Right lung (tissue), 5 donors: Measurements from ENCODE around the gene IFNK. TPM values are rescaled to one million over a fixed set of nuclear protein-coding genes. Genes with fewer than 3 reads are reported as not detected.

ENCODE experiments used
- DNase-seq, 2 donors: peaks; one replicate each; pipeline ENCODE4 v3.0.0-alpha.2; 2013
- polyA plus RNA-seq, 5 donors: library from polyadenylated mRNA; unstranded; fragments of 120-200 nt; gene quantifications; one replicate each; pipeline versions ENCODE4 v1.2.1 to v1.2.3, GENCODE V29; 2013; ENCODE audit warnings: inconsistent platforms in 1 of 5, low replicate concordance in 1 of 5; ENCODE audit not compliant: insufficient read length in 5 of 5, insufficient read depth in 1 of 5

Gene IFNK
- polyA plus RNA-seq, 5 donors, result not detected

DNA sequence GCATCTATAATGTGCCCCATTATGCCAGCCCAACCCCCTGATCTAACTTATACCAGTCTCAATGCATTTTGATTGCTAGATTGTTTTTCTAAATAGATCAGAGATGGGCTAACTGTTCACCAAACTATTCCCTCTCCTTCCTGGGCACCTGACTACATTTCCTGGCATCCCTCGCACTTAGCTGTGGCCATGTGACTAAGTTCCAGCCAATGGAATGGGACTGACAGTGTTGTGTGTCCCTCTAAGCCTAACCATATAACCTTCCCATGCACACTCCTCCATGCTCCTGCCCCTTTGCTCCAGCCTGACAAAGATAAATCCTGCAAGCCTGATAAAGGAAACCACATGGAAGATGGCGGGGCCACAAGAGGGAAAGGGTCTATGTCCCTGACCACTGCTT, 12.3 kb upstream of the IFNK start:
- no peak for DNase-seq

DNA sequence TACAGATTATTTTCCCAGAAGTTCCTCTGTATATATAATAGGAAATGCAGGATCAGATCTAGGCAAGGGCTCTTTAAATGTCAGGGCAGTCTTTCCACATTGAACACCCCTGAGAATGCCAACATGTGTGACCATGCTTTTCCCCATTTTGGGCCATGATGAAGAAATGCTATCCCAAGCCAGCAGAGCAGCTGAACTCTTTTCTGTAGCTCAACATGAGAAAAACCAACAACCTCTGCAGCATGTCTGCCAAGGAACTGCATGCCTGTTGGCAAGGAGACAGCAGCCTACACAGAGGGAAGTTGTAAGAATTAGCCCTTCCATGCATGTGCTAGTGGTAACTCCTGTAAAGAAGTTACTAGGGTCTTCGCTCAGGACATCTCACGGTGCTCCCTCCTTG, 9.5 kb upstream of the IFNK start:
- DNase-seq, result peak; percentile 35 to 54

DNA sequence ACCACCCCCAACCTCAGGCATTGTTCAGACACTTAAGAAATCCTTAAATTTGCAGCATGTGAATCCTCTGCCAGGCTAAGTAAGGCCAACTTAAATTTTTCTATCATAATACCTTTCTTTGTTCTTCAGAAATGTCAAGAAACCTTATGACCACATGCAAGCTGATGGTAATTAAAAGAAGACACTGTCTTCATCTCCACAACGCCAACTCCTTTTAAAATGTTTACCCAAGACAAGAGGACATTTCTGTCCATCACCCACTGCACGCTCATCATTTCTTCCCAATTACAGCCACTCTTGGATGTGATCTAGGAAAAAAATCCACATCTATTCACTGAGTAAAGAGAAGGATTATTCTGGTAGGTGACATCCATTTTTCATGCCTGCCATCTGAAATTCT, 6.1 kb upstream of the IFNK start:
- DNase-seq, result no peak

DNA sequence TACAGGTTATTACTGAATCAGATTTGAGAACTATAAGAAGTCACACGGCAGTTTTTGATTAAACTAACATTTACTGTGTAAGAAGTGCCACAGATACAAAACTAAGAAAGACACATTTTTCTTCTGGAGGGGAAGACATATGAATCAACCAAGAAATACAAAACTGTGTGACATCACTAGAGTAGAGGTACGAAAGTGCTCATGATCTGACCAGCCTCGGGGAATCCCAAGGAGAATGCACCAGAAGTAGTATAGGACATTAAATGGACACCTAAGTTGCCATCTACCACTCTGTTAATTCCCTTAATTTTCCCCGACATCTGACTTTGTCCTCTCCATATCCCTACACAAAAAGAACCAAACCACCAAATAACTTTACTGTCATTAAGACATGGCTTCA, 5.3 kb upstream of the IFNK start:
- no peak for DNase-seq

DNA sequence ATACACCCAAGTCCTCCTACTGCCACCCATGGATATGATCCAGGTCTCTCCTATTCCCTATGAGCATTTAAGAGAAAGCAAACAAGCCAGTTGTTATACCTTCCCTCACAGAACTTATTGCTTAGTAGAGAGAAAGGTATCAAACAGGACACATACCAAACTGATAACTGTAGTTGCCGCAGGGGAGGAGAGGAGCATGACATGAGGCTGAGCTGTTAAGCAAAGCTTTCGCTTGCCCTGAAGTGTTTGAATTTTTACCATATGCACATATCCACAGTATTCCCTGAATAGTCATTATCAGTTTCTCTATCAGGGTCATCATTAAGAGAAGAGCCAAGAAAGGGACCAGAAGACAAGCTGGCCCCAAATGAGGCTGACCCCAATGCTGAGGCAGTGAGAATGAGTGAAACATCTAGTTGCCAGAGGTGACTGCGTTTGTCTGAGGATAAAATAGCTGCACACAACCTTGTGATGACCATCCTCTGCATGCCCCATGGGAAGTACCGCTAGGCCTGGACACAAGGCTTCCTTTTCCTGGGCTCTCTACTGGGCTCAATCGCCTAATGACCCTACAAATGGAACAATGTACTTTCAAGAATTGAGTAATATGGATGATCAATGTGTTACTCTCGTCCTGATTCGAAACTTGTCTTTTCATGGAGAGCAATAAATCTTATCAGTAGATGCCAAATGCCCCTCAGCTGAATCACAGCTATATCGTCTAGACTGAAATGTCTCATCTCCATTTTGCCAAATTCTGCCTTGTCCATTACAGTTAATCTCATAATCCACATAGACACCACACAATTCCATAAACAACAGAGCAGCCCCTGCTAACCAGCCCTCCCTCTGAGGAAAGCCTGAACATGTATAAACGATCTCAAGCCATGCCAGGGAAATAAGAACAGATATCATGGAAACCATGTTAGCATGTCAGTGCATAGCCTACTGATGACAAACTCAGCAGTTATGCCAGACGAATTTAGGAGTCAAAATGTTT, 4.3 kb upstream of the IFNK start:
- no peak for DNase-seq

DNA sequence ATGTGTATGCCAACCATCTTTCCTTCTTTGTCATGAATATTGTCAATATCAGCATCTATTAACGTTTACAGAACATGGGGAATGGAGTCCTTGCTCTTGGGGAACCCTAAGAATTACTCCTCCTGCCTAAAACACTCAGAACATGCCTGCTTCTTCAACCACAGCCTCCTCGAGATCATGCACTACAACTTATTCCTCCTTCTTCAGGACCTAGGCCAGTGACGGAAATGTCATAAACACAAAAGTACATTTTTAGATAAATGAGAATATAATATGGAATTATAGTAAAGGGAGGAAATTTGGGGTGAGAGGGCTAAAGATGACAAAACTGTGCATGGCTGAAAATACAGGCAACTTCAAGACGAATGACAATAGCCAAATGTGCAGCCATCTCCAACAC, 3.1 kb upstream of the IFNK start:
- no peak for DNase-seq

DNA sequence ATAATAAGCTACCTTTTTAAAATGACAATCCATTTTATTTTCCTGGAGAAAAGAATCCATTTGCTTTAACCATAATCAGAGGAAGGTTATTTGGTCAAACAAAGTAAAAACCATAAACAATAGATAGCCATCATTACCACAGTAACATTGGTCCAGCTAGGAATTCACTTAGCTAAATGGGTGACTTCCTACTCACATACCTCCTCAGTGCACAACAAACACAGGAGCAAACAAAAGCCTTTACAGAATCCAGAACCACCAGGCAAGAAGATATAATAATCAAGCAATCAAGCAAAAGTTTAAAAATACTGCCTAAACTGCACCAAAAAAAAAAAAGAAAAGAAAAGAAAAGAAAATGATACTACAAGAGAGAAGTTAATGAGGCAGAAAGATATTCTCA, 949 bp upstream of the IFNK start:
- DNase-seq, result no peak

DNA sequence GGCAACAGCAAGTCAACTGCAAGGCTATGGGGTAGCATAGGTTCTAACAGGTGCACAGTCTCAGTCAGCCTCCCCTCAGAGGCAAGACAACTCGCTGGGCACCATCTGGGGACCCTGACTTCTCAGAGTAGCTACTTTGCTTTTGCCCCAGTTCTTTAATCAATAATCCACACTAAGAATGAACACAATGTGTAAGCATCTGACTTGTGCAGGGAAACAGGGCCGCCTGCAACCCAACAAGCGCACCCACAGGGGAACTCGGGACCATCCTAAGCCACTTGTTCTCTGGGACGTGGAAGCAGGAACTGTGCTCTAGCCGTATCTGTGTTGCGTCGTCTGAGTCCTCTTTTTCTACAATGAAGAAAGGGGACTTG, 3.6 kb downstream of the IFNK start:
- no peak for DNase-seq

DNA sequence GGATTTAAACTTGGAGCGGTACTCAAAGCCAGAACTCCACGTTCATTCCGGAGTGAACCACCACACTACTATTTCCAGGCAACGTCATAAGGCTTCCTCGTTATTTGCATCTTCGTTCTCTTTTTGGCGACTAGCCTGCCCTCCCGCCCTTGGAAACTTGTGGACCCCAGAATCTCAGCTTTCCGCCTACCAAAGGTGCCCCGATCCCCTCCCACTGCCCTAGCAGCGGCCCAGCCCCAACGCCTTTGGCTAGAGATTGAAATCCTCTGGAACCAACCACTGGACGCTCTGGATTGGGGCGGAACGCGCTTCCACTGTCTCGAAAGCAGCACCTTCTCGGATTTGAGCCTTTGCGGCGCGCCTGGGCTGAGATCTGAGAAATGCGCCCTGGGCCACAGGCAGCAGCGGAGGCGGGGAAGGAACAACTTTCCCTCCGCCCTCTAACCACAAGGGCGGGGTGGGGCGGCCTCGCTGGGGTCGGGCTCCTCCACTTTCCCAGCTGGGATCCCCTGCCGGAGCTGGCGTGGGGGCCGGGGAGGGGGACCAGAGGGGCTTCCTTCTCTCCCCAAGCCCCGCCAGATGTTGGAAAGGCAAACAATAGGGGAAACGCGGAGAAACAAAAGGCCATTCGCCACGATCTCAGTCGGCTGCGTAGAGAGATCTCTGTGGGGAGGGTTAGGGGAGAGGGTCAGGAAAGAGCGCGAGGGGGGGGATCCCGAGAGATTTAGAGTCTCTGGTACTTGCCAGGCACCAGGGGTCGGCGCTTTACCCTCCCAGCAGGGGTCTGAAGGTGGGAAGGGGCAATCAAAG, 4.2 kb downstream of the IFNK start:
- DNase-seq, result peak; percentile 67 to 68

DNA sequence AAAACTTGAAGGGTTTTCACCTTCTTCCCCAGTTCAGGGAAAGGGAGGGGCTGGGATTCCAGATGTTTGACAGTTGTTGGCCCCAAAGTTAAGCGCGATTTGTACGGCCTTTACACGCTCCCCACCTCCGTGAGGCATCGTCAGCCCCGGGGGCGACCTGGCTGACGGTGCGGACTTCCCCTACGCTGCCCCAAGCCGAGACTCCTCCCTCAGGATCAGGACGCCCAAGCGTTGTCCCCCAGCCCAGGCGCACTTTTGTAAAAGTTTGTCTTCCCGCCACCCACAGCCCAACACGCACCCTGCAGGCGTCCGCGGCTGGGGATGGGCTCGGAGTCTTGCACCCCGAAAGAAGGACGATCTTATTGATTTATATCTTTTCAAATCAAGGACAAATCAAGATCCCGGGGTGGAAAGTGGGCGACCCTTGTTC, 4.8 kb downstream of the IFNK start:
- DNase-seq, result peak; percentile 61 to 62

DNA sequence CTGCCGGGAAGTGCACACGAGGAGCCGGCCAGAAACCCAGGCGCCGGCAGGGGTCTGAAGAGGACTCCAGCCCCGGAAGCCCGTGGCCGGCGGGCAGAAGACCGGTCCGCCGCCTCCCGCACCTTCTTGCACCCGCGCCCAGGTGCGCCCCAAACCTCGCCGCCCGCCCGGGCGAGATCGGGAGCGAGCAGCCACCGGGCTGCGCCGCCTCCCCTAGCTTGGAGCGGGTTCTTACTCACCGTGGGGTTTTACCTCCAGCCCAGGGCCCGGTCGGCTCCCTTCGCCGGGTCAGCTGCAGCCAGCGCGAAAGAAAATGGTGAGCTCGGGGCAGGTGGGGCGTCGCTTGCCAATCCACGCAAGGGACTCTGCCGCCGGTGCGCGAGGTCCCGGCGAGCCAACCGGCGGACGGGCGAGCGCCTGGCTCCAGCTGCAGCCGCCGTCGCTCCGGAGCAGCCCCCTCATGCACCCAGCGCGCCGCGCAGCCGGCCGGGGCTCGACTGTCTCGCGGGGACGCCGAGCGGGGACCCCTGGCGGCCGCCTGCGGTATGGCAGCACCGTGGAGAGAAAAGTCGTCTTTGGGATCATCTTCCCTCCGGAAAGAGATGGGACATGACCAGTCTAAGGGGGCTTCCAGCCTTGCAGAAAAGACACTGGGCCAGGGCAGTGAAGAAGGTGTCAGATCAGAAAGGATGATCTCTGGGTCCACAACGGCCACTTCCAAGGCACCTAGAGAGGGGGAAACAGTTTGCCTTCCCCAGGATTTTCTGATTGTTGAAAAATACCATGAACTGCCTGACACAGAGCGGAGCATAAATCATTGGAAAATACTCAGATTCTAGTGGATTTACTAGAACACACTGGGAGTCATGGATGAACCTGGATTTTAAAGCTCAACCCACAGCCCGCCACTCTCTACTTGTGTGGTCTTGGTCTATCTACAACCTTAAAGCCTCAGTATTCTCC, 5.5 kb downstream of the IFNK start, which contains the start of gene MOB3B:
MOB3B (minus strand) TSS at position 499 of the 963 bp plus-strand sequence. CDS start 74,264 bp downstream, outside the sequence.
- DNase-seq, result peak; percentile 74 to 78

DNA sequence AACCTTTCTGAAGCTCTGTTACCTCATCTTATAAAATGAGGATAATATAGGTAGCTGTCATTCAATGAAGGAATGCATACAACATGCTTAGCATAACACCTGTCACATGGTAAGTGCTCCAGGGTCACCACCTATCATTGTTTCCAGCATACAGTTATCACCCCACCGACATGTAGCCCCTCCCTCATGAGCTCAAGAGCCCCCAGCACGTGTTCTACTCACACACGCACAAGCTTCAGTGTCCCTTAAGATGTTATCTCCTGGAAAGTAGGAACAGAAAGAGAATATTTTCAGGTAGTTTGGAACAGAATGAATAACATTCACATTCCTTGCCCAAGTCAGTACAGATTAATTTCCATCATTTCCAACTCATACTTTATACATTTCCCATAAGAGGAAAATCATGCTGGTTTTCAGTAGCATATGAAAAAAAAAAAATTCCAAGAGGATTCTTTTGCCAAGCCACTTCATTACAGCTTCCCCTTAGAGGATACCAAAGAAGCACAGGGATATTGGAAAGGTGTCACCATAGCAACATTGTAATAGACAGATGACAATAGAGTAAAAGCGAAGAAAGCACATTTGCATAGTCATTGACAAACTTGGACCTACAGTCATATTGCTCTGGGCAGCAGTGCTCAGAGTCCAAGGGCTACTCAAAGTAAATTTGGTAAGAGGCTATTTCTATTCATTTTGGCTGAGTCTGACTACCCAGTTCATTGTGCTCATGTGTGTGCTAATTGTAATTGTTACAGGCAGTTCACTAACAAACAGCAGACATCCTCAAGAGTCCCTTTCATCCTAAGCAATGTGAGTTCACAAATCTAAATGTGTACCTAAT, 7.0 kb downstream of the IFNK start:
- no peak for DNase-seq

DNA sequence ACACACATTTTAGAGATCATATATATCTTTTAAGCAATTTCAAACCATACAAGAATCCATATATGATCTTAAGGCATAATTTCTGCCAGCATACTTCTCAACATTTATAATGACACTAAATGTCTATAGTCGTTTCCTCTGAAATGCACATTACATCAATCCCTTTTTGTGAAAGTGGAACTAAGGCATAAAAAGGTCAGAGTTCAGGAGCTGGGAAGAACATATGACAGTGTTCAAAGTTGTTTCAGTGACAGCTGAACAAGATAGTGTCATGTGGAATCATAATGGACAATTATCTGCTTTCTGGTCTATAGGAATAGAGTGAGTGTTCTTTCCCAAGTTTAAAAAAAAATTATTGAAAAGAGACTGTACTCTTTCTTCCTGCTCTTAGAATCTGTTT, 8.0 kb downstream of the IFNK start:
- DNase-seq, result no peak

DNA sequence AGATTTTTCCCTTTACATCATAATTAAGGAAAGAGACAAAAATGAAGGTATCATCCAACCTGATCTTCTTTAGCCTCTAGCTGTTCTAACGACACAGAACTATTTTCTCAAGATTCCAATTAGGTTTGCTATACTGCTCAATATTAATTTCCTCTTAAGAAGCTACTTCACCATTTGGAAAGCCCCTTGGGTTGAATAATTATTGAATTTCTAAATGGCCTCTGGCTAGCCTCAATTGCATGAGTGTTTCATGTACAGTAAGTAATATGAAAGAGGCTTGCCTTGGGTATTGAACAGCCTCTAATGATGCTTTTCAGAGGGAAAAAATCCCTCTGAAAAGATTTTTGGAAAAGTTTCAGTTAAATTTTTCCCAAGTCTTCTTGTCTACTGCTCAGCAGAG, 9.2 kb downstream of the IFNK start:
- DNase-seq, result no peak

DNA sequence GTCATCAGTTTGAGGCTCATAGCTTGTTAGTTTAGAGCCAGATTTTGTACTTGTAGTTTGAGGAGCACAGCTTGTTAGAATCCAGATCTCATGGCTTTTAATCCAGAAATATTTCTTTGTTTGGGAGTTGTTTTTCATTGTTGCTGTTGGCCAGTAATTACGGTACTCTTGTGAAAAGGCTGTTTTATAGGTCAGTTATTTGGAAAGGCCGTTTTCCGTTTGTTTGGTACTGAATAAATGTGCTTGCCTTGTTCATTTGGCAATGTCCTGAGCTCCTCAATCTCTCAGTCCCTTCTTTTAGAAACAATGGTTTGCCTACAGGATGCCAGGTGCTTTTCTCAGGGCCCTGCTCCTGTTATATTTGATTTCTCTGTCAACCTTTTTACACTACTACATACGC, 10.0 kb downstream of the IFNK start:
- DNase-seq, result no peak

DNA sequence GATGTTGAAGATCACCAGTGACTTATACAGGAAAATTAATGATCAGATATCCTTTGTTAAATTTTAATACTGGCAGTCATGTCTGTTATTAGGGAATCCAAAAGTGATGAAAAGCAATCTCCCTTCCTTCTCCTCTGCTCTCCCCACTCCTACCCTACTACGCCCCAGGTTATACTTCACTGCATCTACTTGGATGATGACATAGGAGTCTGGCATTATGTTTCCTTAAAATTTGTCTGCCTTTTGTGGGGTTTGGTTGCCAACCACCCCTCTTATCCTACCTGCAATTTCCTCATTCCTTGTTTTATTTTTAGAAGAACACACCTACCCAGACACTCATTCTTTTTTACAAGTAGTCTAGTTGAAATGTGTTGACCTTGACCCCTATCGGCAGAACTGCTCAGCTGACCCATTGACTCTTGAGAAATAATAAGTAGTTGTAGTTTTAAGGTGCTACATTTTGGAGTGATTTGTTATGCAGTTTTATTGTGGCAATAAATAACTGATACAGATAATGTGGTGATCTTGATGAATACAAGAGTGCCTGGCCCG, 10.6 kb downstream of the IFNK start:
- DNase-seq, result no peak

DNA sequence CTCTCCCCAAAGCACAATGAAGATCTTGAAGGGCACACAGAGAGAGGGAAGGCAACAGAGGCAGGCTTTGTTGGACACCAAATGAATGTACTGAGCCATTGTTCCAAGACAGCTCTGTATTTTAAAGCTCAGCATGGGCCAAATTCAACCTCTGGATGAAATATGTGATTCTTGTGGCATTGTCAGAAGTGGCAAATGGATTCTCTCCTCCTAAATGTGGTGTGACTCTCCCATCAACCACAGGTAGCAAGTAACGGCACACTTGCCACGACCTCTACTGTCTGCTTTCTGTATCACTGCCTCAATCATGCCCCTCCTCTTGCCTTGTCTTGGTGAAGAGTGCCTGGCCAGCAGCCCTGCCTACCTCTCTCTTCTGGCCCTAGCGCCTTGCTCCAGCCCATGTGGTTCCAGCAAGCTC, 11.6 kb downstream of the IFNK start:
- no peak for DNase-seq

DNA sequence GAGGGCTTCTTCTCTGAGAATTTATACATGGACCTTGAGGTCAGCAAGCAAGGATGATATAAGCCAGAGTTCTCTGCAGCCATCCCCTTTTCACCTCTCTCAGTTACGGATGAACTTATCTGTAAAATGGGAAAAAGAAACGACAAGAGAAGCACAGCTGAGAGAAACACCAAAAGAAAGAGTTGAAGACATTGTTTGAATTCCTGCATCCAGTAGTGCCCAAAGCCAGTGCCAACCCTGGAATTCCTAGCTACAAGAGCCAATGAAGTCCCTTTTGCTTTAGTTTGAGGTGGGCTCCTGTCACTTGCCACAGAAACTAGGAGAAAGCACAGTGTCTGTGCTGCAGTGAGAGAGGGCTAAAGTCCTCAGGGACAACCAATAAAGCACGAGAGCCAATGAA, 12.1 kb downstream of the IFNK start:
- DNase-seq, result no peak

DNA sequence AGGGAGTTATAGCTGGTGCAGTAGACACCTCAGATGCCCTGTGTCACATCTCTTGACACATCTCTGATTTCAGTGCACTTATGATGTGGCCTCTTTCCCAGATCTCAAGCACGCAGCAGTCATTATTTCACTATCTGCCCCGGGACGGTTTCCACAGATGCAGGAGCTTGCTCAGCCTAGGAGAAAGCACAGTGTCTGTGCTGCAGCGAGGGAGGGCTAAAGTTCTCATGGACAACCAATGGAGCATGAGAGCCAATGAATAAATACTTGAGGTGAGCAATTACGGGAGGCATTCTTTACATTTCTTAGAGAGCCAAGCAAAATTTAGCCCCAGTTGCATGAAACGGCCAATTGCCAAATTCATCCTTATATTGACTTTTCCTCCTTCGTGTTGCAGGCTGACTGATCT, 12.9 kb downstream of the IFNK start:
- DNase-seq, result no peak

DNA sequence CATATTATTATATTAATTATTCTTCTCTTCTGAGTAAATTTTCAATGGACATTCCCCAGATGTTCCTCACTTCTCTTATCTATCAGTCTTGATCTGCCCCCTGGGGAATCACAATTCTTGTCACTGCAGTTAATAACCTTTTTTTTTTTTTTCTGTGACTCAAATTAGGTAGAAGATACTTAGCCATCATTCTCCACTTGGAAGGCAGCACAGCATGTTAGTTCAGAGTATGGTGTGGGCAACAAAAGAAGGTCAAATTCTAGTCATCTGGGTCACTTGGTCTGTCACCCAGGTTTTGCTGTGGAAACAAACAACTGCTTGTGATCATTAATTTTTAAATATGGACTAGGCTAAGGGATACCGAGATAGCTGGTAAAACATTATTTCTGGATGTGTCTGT, 13.7 kb downstream of the IFNK start:
- no peak for DNase-seq
